Glomerular visceral epithelial cell (primary cell): Measurements from ENCODE around the gene CEACAM19.
"Not testable (repeated sequence)": the region's sequence is repeated elsewhere in the genome, so short reads cannot be mapped to it uniquely, and the experiment has no call there.

ENCODE experiments used
- DNase-seq: peaks from one replicate; pipeline ENCODE4 v3.0.0-alpha.2; 2016; ENCODE audit errors: extremely low spot score

CEACAM19 gene

GRCh38 chr19:44700547-44700946 is 29.3 kb downstream of the CEACAM19 start:
- no peak for DNase-seq

GRCh38 chr19:44701228-44701627 is 29.9 kb downstream of the CEACAM19 start:
- no peak for DNase-seq

GRCh38 chr19:44702551-44703176 is 31.4 kb downstream of the CEACAM19 start:
- DNase-seq, result no peak

GRCh38 chr19:44703336-44704078 is 32.2 kb downstream of the CEACAM19 start:
- DNase-seq, result no peak

GRCh38 chr19:44704982-44705381 is 33.7 kb downstream of the CEACAM19 start:
- DNase-seq, result no peak

GRCh38 chr19:44705502-44706010 is 34.3 kb downstream of the CEACAM19 start:
- no peak for DNase-seq

- DNase-seq, result no peak
Observed at GRCh38 chr19:44706506-44707236, 35.4 kb downstream of the CEACAM19 start.

DNA sequence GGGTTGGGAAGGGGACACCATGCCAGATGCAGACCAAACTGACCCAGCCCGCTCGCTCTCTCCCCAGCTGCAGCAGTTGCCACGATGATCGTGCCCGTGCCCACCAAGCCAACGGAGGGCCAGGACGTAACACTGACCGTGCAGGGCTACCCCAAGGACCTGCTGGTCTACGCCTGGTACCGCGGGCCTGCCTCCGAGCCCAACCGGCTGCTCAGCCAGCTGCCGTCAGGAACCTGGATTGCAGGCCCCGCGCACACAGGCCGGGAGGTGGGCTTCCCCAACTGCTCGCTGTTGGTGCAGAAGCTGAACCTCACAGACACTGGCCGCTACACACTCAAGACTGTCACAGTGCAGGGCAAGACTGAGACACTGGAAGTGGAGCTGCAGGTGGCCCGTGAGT is 36.5 kb downstream of the CEACAM19 start:
- DNase-seq, result no peak

GRCh38 chr19:44708940-44709339 is 37.7 kb downstream of the CEACAM19 start:
- DNase-seq, result no peak

GRCh38 chr19:44709434-44710266 is 38.4 kb downstream of the CEACAM19 start:
- not testable (repeated sequence) for DNase-seq

GRCh38 chr19:44710483-44710882 is 39.2 kb downstream of the CEACAM19 start:
- DNase-seq, result no peak

DNA sequence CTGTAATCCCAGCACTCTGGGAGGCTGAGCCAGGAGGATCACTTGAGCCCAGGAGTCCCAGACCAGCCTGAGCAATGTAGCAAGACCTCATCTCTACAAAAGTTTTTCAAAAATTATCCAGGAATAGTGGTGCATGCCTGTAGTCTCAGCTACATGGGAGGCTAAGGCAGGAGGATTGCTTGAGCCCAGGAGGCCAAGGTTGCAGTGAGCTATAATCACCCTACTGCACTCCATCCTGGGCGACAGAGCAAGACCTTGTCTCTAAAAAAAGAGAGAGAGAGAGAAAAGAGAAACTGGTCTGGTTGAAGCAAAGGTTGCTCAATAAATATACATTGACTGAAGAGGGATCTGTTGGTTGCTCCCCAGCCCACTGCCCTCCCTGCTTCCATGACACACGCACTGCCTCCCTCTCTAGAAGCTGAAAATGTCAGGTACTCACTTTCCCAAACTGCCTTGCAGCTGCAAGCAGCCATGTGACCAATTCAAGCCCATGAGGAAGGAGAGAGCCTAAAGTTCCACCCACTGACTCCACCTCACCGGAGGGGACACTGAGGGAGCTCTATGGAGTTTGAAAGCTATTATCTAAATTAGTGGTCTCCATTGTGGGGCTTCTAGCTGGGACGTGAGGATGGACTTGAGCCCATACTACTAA is 41.7 kb downstream of the CEACAM19 start:
- DNase-seq, result no peak

GRCh38 chr19:44714597-44715169 is 43.4 kb downstream of the CEACAM19 start:
- no peak for DNase-seq

DNA sequence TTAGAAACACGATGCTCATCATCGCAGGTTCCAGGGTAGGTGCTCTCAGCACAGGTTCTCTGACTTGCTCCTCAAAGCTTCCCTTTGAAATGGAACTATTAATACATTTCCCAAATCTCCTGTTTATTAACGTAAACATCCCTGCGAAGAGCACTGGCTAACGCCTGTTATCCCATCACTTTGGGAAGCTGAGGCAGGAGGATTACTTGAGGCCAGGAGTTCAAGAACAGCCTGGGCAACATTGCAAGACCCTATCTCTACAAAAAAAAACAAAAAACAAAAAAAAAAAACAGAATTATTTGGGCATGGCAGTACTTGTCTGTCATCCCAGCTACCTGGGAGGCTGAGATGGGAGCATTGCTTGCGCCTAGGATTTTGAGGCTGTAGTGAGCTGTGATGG is 46.3 kb downstream of the CEACAM19 start:
- DNase-seq, result no peak

DNA sequence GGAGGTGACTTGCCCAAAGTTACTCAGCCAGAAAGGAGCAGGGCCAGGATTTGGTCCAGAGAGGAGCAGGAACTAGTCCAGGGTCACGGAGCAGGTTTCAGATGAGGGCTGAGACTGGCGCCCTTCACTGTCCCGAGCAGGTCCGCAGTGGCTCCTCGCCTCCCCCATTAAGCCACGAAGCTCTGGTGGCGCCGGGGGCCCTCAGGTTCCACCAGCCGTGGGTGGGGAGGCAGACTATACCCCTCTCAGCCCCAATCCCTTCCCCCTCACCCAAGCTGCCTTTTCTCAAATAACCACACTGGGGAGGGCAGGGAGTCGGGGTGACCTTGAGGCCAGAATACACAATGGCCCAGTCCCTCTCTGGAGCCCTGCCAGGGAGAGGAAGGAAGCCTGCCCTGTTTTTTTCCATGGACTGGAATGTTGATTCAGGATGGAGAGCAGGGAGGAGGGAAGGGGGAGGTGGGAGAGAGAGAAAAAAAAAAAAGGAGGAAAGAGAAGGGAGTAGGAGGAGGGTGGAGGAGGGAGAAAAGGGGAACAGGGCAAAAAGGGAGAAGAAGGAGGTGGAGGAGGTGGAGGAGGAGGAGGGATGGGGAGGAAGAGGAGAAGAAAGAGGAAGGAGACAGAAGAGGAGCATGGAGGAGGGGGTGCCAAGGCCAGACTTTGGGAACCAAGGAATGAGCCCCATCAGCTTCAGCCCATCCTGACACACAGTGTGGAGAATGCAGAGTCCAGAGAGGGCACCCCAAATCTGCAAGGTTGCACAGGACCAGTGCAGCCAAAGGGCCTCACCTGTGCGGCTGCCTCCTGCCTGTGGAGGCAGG is 47.4 kb downstream of the CEACAM19 start:
- peak; percentile 67 for DNase-seq

DNA sequence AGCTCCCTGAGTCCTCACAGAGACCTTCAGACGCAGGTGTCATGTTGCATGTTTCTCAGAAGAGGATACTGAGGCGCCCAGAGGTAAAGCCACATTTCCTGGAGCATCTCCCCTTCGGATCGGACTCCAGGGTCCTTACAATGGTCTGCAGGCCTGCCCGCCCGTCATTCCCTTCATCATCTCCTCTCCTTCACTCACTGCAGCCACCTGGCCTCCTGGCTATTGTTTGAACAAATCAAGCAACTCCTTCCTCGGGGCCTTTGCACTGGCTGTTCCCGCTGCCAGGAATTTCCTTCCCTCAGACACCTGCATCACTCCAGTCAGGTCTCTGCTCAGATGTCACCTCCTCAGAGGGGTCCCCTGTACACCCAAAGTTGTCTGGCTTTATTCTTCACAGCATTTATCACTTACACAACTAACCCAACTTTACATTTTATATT is 48.0 kb downstream of the CEACAM19 start:
- DNase-seq, result no peak

GRCh38 chr19:44720396-44720795 is 49.1 kb downstream of the CEACAM19 start:
- not testable (repeated sequence) for DNase-seq

DNA sequence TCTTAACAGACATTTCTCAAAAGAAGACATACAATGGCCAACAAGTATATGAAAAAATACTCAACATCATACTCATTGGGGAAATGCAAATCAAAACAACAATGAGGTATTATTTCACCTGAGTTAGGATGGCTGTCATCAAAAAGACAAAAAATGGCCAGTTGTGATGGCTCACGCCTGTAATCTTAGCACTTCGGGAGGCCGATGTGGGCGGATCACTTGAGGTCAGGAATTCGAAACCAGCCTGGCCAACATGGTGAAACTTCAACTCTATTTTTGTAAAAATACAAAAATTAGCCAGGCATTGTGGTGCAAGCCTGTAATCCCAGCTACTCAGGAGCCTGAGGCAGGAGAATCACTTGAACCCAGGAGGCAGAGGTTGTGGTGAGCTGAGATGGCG is 49.7 kb downstream of the CEACAM19 start:
- no peak for DNase-seq

DNA sequence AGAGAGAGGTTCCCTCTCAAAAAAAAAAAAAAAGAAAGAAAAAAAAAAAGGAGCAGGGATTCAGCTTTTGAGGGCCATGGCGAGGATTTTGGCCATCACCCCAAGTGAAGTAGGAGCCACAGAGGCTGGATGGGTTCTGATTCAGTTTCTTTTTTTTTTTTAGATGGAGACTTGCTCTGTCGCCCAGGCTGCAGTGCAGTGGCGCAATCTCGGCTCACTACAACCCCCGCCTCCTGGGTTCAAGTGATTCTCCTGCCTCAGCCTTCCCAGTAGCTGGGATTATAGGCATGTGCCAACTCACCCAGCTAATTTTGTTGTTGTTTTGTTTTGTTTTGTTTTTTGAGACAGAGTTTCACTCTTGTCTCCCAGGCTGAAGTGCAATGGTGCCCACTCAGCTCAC is 50.1 kb downstream of the CEACAM19 start:
- DNase-seq, result not testable (repeated sequence)
